Measurements from ENCODE around the gene PRMT9.

- TF ChIP-seq, protein P1, sequence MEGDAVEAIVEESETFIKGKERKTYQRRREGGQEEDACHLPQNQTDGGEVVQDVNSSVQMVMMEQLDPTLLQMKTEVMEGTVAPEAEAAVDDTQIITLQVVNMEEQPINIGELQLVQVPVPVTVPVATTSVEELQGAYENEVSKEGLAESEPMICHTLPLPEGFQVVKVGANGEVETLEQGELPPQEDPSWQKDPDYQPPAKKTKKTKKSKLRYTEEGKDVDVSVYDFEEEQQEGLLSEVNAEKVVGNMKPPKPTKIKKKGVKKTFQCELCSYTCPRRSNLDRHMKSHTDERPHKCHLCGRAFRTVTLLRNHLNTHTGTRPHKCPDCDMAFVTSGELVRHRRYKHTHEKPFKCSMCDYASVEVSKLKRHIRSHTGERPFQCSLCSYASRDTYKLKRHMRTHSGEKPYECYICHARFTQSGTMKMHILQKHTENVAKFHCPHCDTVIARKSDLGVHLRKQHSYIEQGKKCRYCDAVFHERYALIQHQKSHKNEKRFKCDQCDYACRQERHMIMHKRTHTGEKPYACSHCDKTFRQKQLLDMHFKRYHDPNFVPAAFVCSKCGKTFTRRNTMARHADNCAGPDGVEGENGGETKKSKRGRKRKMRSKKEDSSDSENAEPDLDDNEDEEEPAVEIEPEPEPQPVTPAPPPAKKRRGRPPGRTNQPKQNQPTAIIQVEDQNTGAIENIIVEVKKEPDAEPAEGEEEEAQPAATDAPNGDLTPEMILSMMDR (IDR thresholded peaks at IDR 0.05), result no peak
- no peak for TF ChIP-seq POLR2A (IDR thresholded peaks at IDR 0.05)
Measured at GRCh38 chr4:147696866-147697265, 12.9 kb upstream of the PRMT9 start.
